ENCODE results near the gene TPM2. TPM values are rescaled to one million over a fixed set of nuclear protein-coding genes. Genes with fewer than 3 reads are reported as not detected.

TPM2 gene
- total and polyA plus RNA-seq, 9 of the 15 experiments (the other 6 are each of a cell fraction or from before 2014, with no cell fraction given) = 0.28 to 16.1 (median 4.5) TPM

DNA sequence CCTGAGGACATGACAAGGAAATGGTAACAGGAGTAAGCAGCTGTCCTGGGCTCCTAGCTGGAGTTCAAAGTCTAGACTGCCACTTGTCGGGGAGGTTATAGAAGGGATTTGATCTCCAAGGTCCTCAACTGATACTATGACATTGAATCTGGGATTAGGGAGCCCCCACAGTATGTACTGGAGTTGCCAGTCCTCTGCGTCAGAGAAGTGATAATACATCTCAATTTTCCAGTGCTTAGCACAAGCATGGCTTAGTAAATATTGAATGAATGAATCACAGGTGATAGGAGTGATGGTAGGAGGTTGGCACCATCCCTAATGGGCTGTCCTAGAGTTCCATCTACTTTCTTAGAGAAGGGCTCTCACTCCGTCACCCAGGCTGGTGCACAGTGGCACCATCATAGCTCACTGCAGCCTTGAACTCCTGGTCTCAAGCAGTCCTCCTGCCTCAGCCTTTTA is 6.2 kb upstream of the TPM2 start:
- WGBS (ENCODE audit: insufficient coverage, low coverage, missing lambda C conversion rate) = 100% methylated on average over 3 of the region's 3 CpGs
- no peak for TF ChIP-seq U2AF1 (optimal IDR thresholded peaks at IDR 0.05; ENCODE audit: low read depth, low read length)
- TF ChIP-seq POLR2A (conservative IDR thresholded peaks at IDR 0.05) = peak; percentile 42; the same call in 1 of the 2 replicates
- no peak overlapping the region for H3K9ac ChIP-seq (ENCODE audit: insufficient read depth in 1 of 2, low read depth in 2 of 2, low read length in 2 of 2)
- no peak overlapping the region for H2AFZ ChIP-seq (ENCODE audit: low read depth, low read length)
- ChIA-PET POLR2A (interaction anchor here (0.6 to 1.9 kb wide), 8 partner anchors 10 to 36 kb away, joined by 3 to 8 read pairs (median 3); partner anchors contain the start of genes CREB3 and TLN1), CTCF (ENCODE audit: low intra/inter-chr PET ratio) (no interaction called here)
- H4K20me1 ChIP-seq (replicated peaks; ENCODE audit: control insufficient read depth, insufficient read depth, low read length) = no peaks in the 10 kb centered on the region
- in situ Hi-C loops (cut with MboI) (no loop called here), intact Hi-C loops (cut with micrococcal nuclease) (loop anchor here (2.0 to 5.0 kb wide), 2 partner anchors 33 to 39 kb away; partner anchors contain the start of genes CCDC107 and RMRP)
- no peak overlapping the region for H3K4me2 ChIP-seq (ENCODE audit: insufficient read depth, low read length)
- no TSS peak for BruUV-seq (replicated peaks)
- no peaks in the 10 kb centered on the region for H3K9me3 ChIP-seq (replicated peaks; ENCODE audit: control insufficient read depth, insufficient read depth, low read depth, low read length)
- H3K36me3 ChIP-seq (ENCODE audit: control insufficient read depth, insufficient read depth, low read length) = peaks cover 53% of the 10 kb centered on the region
- H3K9me1 ChIP-seq (ENCODE audit: control insufficient read depth, insufficient read depth, low read length) = no peaks in the 10 kb centered on the region
- FAIRE-seq (no peak), DNase-seq (ENCODE audit: extremely low read depth in 1 of 4, low spot score in 3 of 4) (no peak), ATAC-seq (no peak)
- no peak overlapping the region for H3K4me3 ChIP-seq
- peaks cover 4% of the 10 kb centered on the region in 2 experiments; a peak in 4 of 5 replicates for H3K4me1 ChIP-seq (replicated peaks in 1 of 2; ENCODE audit: control insufficient read depth in 2 of 2, insufficient read depth in 2 of 2, low read length in 2 of 2)
- no peaks in the 10 kb centered on the region for H3K27me3 ChIP-seq (ENCODE audit: control insufficient read depth in 2 of 2, insufficient read depth in 2 of 2, low read length in 2 of 2)
- no peaks in the 10 kb centered on the region for H3K79me2 ChIP-seq (ENCODE audit: control insufficient read depth, insufficient read depth, low read length)
- no peak overlapping the region for H3K27ac ChIP-seq (ENCODE audit: extremely low read depth, low read depth, low read length)

DNA sequence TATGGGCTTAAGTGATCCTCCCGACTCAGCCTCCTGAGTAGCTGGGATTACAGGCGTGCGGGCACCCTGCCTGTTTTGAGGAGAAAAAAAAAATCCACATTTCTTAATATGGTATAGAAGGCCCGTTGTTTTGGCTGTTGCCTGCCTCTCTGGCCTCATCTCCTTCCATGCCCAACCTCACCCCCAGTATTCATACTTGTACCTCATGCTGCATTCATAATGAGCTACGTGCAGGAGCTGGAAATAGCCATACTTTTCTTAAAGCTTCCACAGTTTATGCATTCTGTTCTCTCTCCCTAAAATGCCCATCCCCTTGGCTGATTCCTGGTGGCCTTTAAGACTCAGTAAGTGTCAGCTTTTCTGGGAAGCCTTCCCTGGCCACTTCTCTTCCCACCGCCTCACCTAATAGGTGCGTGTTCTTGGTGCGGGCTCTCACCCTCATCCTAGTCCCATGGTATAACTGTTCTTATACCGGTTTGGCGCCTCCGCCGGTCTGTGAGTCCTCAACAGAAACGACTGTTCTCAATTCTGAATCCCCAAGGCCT is 2.1 kb upstream of the TPM2 start:
- in situ Hi-C loops (cut with MboI) (no loop called here), intact Hi-C loops (cut with micrococcal nuclease) (no loop called here)
- ChIA-PET POLR2A (interaction anchor here (0.6 to 1.9 kb wide), 6 partner anchors 12 to 40 kb away, joined by 3 to 7 read pairs (median 4); partner anchors contain the start of genes CREB3 and TLN1), CTCF (ENCODE audit: low intra/inter-chr PET ratio) (no interaction called here)
- peak overlapping the region in 1 of 2 experiments; percentile 73; a peak in 1 of 4 replicates for H3K9ac ChIP-seq (ENCODE audit: insufficient read depth in 1 of 2, low read depth in 2 of 2, low read length in 2 of 2)
- H3K4me3 ChIP-seq = no peak overlapping the region
- H3K27ac ChIP-seq (ENCODE audit: extremely low read depth, low read depth, low read length) = peak overlapping the region; percentile 86; the same call in 1 of the 3 replicates
- ATAC-seq (no peak), DNase-seq (ENCODE audit: extremely low read depth in 1 of 4, low spot score in 3 of 4) (no peak), FAIRE-seq (peak; percentile 52)
- WGBS (ENCODE audit: insufficient coverage, low coverage, missing lambda C conversion rate) = 72% methylated on average over 7 of the region's 13 CpGs
- BruUV-seq (replicated peaks) = no TSS peak
- H3K27me3 ChIP-seq (ENCODE audit: control insufficient read depth in 2 of 2, insufficient read depth in 2 of 2, low read length in 2 of 2) = no peaks in the 10 kb centered on the region
- H3K9me1 ChIP-seq (ENCODE audit: control insufficient read depth, insufficient read depth, low read length) = no peaks in the 10 kb centered on the region
- H3K79me2 ChIP-seq (ENCODE audit: control insufficient read depth, insufficient read depth, low read length) = no peaks in the 10 kb centered on the region
- H2AFZ ChIP-seq (ENCODE audit: low read depth, low read length) = peak overlapping the region; percentile 91; the same call in 1 of the 2 replicates
- TF ChIP-seq SMARCB1 (IDR thresholded peaks at IDR 0.05; ENCODE audit: insufficient read length, low read depth) (no peak), SUPT5H (IDR thresholded peaks at IDR 0.05) (no peak), FOXA1 (IDR thresholded peaks at IDR 0.05; ENCODE audit: borderline replicate concordance) (no peak), ZC3H11A (IDR thresholded peaks at IDR 0.05; ENCODE audit: low read depth, low read length) (no peak), ZNF707 (CRISPR knock-in tag; conservative IDR thresholded peaks at IDR 0.05) (no peak), ZNF316 (IDR thresholded peaks at IDR 0.05) (no peak), BRCA1 (IDR thresholded peaks at IDR 0.05) (no peak), BRCA1 (CRISPR knock-in tag; IDR thresholded peaks at IDR 0.05) (no peak), ZNF699 (CRISPR knock-in tag; IDR thresholded peaks at IDR 0.05; ENCODE audit: insufficient replicate concordance) (no peak)
- TF ChIP-seq, protein P1, sequence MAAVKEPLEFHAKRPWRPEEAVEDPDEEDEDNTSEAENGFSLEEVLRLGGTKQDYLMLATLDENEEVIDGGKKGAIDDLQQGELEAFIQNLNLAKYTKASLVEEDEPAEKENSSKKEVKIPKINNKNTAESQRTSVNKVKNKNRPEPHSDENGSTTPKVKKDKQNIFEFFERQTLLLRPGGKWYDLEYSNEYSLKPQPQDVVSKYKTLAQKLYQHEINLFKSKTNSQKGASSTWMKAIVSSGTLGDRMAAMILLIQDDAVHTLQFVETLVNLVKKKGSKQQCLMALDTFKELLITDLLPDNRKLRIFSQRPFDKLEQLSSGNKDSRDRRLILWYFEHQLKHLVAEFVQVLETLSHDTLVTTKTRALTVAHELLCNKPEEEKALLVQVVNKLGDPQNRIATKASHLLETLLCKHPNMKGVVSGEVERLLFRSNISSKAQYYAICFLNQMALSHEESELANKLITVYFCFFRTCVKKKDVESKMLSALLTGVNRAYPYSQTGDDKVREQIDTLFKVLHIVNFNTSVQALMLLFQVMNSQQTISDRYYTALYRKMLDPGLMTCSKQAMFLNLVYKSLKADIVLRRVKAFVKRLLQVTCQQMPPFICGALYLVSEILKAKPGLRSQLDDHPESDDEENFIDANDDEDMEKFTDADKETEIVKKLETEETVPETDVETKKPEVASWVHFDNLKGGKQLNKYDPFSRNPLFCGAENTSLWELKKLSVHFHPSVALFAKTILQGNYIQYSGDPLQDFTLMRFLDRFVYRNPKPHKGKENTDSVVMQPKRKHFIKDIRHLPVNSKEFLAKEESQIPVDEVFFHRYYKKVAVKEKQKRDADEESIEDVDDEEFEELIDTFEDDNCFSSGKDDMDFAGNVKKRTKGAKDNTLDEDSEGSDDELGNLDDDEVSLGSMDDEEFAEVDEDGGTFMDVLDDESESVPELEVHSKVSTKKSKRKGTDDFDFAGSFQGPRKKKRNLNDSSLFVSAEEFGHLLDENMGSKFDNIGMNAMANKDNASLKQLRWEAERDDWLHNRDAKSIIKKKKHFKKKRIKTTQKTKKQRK (IDR thresholded peaks at IDR 0.05; ENCODE audit: borderline replicate concordance, low read depth, low read length) = no peak
- H3K9me3 ChIP-seq (replicated peaks; ENCODE audit: control insufficient read depth, insufficient read depth, low read depth, low read length) = no peaks in the 10 kb centered on the region
- H3K4me2 ChIP-seq (ENCODE audit: insufficient read depth, low read length) = peak overlapping the region; percentile 89; the same call in 1 of the 2 replicates
- no peaks in the 10 kb centered on the region for H4K20me1 ChIP-seq (replicated peaks; ENCODE audit: control insufficient read depth, insufficient read depth, low read length)
- peaks cover 13% of the 10 kb centered on the region for H3K36me3 ChIP-seq (ENCODE audit: control insufficient read depth, insufficient read depth, low read length)
- peaks cover 12 to 23% of the 10 kb centered on the region in 2 experiments; a peak in 4 of 5 replicates for H3K4me1 ChIP-seq (replicated peaks in 1 of 2; ENCODE audit: control insufficient read depth in 2 of 2, insufficient read depth in 2 of 2, low read length in 2 of 2)
